NCI-H446 (cell line): Measurements from ENCODE around the gene AGAP3.
"Not testable (repeated sequence)": the region's sequence is repeated elsewhere in the genome, so short reads cannot be mapped to it uniquely, and the experiment has no call there.

Source experiments
- DNase-seq, 2 experiments: peaks; one replicate each; lab custom pipeline; 2025; lab: John Stamatoyannopoulos, UW

AGAP3 gene

DNA sequence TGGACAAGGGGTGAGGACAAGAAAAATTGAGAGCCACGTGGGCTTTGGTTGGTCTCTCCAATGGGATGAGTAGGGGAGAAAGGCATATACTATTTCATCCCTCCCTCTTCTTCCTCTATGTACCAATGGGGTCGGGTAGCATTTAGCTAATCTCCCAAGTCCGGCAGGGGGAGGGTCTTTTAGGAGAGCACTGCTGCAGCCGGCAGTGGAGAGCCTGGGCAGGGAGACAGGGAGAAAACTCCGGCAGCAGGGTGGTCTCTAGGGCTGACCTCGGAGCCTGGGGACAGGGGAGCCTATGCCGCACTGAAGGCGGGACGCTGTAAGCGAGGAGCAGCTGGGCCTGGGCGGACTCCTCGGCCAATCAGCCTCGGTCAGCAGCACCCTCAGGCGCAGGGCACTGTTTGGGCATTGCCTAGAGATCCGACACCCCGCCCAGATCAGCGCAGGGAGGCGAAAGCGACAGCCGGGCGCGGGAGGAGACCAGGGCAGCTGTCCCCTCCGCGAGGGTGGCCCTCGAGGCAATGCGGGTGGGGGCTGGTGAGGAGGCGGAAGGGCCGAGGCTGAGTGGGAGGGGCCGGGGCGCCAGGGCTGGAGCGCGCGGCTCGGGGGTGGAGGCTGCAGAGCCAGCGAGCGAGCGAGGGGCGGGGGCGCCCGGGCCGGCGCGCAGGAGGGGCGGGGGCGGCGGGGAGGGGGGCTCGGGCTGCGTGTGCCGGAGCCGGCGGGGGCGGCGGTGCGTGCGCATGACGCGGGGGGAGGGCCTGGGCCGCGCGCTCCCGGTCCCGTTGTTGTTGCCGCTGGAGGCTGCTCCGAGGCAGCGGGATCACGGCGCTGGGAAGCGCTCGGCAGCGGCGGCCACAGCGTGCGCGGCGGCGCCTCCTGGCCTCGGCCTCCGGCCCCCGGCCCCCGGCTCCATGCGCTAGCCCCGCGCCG lies at the start of gene AGAP3:
AGAP3 (plus strand) TSS at position 785 of the 930 bp plus-strand sequence. CDS start 267 bp downstream, outside the sequence.
- DNase-seq: peak; percentile 23 to 79

DNA sequence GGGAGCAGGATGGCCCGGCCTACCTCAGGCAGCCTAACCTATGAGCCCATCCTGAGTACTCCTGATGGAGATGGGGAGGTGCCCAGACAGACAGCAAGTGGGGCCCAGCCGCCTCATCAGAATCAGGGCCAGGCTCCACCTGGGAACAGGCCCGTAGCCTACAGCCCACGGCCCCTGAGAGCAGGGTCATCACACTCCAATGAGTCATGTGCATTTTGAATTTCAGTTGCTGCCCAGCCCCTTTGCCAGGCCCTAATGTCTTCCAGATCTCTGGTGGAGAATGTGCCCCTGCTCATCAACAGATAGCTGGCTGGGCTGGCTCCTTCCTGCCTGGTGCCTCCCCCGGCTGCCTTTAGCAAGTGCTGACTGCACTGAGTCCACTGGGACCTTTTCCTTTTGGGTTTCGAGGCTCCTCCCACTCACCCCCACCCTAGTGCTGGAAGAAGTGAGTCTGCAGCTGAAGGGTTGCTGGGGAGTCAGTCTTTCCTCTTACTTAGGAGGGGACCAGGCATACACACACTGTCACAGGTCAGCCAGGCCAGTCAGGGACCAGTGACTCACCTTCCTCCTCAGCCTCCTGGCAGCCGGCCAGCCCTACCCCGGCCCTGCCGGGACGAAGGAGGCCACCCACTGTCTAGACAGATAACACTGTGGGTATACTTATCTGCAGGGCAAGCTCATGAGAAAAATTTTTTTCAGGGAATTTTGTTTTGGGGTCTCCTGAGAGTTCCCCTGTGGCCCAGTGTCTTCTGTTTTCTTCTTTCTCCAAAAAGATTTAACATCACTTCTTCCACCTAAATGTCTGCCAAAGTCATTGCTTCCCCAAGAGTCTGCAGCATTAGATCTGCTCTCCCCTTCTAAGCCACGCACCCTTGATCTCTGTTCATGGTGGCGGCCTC lies 47.1 kb upstream of the AGAP3 start:
- no peak for DNase-seq

GRCh38 chr7:151039850-151040548 lies 46.3 kb upstream of the AGAP3 start:
- DNase-seq: no peak

DNA sequence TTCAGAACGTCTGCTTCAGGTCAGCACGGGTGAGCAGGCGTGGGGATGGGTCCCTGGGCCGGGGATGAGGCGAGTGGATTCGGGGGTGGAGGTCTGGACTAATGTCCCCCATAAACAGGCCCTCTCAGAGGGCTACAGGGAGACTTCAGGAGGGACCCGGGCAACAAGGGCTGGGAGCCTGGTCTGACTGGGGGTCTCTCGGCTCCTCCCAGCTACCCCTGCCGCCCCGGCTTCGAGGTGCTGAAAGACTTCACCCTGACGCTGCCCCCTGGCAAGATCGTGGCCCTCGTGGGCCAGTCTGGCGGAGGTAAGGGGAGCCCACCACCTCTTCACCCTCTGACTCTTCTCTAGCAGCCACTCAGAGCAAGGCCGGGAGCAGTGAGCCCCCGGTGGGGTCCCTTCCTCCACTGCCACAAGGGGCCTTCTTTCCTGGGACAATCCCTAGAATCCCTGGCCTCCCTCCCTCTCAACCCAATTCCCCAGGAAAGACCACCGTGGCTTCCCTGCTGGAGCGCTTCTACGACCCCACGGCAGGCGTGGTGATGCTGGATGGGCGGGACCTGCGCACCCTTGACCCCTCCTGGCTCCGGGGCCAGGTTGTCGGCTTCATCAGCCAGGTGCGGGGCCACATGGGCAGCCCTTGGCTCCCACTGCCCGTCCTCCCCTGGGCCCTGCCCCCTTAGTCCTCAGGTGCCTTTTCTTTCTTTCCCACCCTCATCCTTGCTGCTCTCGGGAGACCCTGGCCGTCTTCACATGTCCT lies 45.5 kb upstream of the AGAP3 start:
- DNase-seq: no peak

DNA sequence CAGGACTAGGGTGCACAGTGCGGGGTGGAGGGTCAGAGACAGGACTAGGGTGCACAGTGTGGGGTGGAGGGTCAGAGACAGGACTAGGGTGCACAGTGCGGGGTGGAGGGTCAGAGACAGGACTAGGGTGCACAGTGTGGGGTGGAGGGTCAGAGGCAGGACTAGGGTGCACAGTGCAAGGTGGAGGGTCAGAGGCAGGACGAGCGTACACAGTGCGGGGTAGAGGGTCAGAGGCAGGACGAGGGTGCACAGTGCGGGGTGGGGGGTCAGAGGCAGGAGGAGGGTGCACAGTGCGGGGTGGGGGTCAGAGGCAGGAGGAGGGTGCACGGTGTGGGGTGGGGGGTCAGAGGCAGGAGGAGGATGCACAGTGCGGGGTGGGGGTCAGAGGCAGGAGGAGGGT lies 42.8 kb upstream of the AGAP3 start:
- DNase-seq: not testable (repeated sequence)

GRCh38 chr7:151043959-151044358 lies 42.3 kb upstream of the AGAP3 start:
- no peak for DNase-seq

GRCh38 chr7:151045262-151045661 lies 41.0 kb upstream of the AGAP3 start:
- no peak for DNase-seq

DNA sequence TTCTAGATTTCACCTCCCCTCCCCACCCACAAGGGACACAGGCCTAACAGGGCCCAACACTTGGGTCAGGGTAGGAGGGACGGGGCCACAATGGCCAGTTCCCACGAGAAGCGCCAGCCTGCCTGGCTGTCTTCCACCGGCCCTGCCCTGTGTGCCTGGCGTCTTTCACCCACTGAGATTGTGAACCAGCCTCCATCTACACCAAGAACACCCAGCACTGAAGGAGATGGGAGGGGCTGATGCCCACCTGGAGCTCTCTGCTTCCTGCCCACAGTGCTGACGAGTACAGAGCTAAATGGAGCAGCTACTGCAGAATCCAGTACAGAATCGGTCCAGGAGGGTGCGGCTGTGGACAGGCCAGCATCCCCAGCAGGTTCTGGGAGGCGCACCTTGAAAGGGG lies 40.3 kb upstream of the AGAP3 start:
- DNase-seq: no peak

GRCh38 chr7:151046603-151047573 lies 39.4 kb upstream of the AGAP3 start:
- peak; percentile 35 to 49 for DNase-seq

GRCh38 chr7:151047976-151048815 lies 38.1 kb upstream of the AGAP3 start, which contains the start of gene ASIC3:
Gene ASIC3, plus strand, starts transcription at chr7:151048531. Its CDS starts 355 bp downstream, at chr7:151048886.
- DNase-seq: no peak

DNA sequence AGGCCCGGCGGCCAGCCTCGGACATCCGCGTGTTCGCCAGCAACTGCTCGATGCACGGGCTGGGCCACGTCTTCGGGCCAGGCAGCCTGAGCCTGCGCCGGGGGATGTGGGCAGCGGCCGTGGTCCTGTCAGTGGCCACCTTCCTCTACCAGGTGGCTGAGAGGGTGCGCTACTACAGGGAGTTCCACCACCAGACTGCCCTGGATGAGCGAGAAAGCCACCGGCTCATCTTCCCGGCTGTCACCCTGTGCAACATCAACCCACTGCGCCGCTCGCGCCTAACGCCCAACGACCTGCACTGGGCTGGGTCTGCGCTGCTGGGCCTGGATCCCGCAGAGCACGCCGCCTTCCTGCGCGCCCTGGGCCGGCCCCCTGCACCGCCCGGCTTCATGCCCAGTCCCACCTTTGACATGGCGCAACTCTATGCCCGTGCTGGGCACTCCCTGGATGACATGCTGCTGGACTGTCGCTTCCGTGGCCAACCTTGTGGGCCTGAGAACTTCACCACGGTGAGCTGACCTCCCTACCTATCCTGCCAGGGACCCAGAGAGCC lies 37.3 kb upstream of the AGAP3 start:
- no peak for DNase-seq

DNA sequence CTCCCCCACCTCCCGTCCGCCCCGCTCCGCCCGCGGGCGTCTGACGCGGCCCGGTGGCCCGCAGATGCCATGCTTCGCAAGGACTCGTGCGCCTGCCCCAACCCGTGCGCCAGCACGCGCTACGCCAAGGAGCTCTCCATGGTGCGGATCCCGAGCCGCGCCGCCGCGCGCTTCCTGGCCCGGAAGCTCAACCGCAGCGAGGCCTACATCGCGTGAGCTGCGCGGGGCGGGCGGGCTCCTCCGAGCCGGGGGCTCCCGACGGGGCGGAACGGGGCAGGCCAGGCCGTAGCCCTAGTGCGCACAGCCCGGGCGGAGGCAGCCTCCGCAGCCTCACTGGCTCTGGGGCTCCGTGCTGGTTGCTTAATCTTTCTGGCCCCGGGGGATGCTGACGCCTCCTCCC lies 35.2 kb upstream of the AGAP3 start:
- DNase-seq: no peak

DNA sequence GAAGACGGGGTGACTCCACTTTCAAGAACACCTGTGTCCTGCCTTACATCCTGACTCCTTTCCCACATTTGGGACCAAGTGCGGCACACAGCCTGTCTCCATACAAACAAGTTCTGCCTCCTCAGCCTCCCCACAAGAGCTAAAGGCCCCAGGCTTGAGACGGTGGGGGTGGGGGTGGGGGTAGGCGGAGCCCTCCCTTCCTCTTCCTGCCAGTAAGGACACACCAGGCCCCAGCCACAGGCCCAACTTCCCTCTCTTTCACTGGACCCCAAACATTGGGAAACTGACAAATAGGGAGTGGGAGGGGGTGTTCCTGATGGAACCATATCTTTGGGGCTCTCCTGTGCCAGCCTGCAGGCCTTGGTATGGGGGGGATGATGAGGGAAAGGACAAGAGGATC lies 33.2 kb upstream of the AGAP3 start:
- DNase-seq: no peak

DNA sequence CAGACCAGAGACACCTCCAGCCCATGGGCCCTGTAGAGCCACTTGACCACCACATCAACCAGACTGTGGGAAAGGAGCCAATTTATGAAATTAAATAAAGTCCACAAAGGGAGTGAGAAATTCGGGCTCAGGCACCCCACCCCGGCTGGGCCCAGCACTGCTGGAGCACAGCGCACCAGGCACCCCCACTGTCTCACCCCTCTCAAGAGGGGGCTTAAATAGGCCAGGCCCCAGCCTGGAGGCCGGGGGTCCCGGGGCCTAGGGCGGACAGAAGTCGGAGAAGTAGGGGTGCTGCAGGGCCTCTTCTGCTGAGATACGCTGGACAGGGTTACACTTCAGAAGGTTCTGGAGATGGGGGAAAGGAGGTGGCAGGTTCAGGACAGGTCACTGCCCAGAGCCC lies 32.5 kb upstream of the AGAP3 start:
- no peak for DNase-seq

- DNase-seq: no peak
Observed at GRCh38 chr7:151056283-151056665, 30.0 kb upstream of the AGAP3 start.

DNA sequence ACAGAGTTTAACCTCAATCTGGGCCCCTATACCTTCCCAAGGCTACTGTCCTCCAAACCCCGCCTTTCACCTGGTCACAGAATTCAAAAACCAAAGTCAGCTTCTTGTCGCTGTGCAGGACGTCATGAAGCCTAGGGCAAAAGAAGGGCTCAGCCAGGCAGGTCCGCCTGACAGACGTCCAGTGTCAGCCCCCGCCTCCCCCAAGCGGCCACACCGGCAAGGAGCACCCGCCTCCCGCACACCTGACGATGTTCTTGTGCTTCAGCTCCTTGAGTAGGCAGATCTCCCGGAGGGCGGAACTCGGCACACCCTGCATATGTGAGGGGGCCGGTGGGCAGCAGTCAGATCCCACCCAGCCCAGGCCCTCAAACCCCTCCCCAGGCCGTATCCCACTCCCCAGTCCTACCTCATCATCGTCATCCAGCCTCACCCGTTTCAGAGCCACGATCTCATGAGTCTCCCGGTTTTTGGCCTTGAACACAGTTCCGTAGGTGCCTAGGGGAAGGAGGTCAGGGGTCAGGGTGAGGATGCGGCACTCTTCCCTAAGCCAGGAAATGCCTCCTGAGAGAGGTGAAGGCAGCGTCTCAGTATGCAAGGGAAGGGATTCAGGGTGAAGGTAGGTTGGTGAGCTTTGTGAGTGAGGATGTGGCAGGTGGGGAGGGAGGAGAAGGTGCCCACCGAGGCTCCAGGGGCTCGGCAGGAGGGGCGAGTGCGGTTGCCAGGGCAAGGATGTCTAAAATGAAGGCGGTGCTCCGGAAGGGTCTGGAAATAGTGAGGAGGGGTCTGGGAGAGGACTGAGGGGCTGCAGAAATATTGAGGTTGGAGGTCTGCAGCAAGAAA lies 29.4 kb upstream of the AGAP3 start:
- no peak for DNase-seq

DNA sequence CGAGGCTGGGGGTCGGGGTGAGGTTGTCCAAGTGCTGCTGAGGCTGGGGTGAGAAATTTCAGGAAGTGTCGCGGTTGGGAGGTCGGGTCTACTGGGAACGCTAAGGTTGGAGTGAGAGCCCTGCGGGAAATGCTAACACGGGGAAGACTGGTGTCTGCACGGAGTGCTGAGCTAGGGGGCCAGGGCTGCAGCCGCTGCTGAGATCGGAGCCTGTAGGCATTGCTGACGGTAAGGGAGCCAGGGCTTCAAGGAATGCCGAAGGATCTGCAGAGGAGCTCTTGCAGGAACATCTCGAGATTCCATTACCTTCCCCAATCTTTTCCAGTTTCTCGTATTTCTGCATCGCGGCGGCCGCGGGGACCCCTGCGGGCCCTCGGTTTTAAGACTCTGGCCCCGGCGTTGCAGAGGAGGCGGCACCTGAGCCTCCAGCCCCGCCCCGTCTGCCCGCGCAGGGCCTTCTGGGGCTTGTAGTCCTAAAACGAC lies 28.7 kb upstream of the AGAP3 start, which contains the start of gene CDK5:
CDK5 (minus strand) TSS at position 392 of the 483 bp plus-strand sequence; CDS start at position 343, 49 bp downstream.
- no peak for DNase-seq
